K562 (cell line): ENCODE data around the gene C7orf57.

Source experiments
- ELK1 ChIP-seq: sonication (generic); formaldehyde crosslinking; IDR thresholded peaks from 2 replicates; pipeline ENCODE4 v1.8.1; 2022; ENCODE audit warnings: missing genetic modification reagents
- EZH2 ChIP-seq: IDR thresholded peaks from 2 replicates; pipeline ENCODE4 v1.6.1; 2012; ENCODE audit warnings: low read depth, mild to moderate bottlenecking, inconsistent platforms, low read length, borderline replicate concordance
- FOXP4 ChIP-seq: sonication (generic); formaldehyde crosslinking; IDR thresholded peaks from 2 replicates; pipeline ENCODE4 v1.8.0; 2022; ENCODE audit warnings: mild to moderate bottlenecking, missing genetic modification reagents, borderline replicate concordance
- HNRNPH1 ChIP-seq: fragments of 200-400 bp; formaldehyde crosslinking; optimal IDR thresholded peaks from 2 replicates; pipeline ENCODE3; 2017; ENCODE audit warnings: low read depth, mild to moderate bottlenecking, low read length, moderate library complexity
- MTA3 ChIP-seq: fragments of 450-650 bp; formaldehyde crosslinking; IDR thresholded peaks from 2 replicates; pipeline ENCODE4 v1.6.1; 2017; ENCODE audit warnings: mild to moderate bottlenecking, borderline replicate concordance
- POLR2A ChIP-seq: fragments of 450-650 bp; conservative IDR thresholded peaks from 2 replicates; pipeline ENCODE4 v1.6.1; 2016
- POLR2H ChIP-seq: IDR thresholded peaks from 2 replicates; pipeline ENCODE4 v1.6.1; 2016; ENCODE audit warnings: missing genetic modification characterization, low read depth, mild to moderate bottlenecking, control low read depth, missing compliant biosample characterization, moderate library complexity
- RBM22 ChIP-seq: fragments of 200-400 bp; formaldehyde crosslinking; IDR thresholded peaks from 2 replicates; pipeline ENCODE4 v1.6.1; 2018; ENCODE audit warnings: low read length, low read depth; ENCODE audit not compliant: poor library complexity, severe bottlenecking
- SOX6 ChIP-seq: fragments of 450-650 bp; IDR thresholded peaks from 2 replicates; pipeline ENCODE4 v1.6.1; 2014; ENCODE audit warnings: mild to moderate bottlenecking
- ZFP1 ChIP-seq: fragments of 450-650 bp; formaldehyde crosslinking; IDR thresholded peaks from 2 replicates; pipeline ENCODE4 v1.4.0; 2020; ENCODE audit warnings: mild to moderate bottlenecking, mixed read lengths

- no peak for TF ChIP-seq ELK1
- no peak for TF ChIP-seq HNRNPH1
- no peak for TF ChIP-seq MTA3
- TF ChIP-seq POLR2H (tag), result no peak
- TF ChIP-seq EZH2, result no peak
- no peak for TF ChIP-seq RBM22
- TF ChIP-seq ZFP1, result no peak
- no peak for TF ChIP-seq POLR2A
- TF ChIP-seq FOXP4 (CRISPR knock-in tag), result no peak
- TF ChIP-seq SOX6, result no peak
These were observed 44.1 kb upstream of the C7orf57 start for GRCh38 chr7:47991270-47991669.
